OCI-LY7 (cell line): ENCODE results near the gene SPAG16. TPM values are rescaled to one million over a fixed set of nuclear protein-coding genes. Genes with fewer than 3 reads are reported as not detected.

Experiments
- BruUV-seq: library from RNA; stranded (reverse); fragments of 400-500 nt; replicated peaks from 2 replicates; lab custom pipeline; 2021; lab: Mats Ljungman, UMichigan
- CTCF ChIA-PET: fragments of 300-600 bp; sonication (Branson Sonifier 250); formaldehyde crosslinking; loops from one replicate; lab custom pipeline; 2022; ENCODE audit warnings: antibody characterized with exemption; ENCODE audit not compliant: unreplicated experiment; lab: Charles Lee
- POLR2A ChIA-PET: fragments of 300-600 bp; sonication (Branson Sonifier 250); formaldehyde crosslinking; loops from one replicate; lab custom pipeline; 2022; ENCODE audit warnings: antibody characterized with exemption; lab: Charles Lee
- DNase-seq: peaks from one replicate; pipeline ENCODE4 v3.0.0-alpha.2; 2015; ENCODE audit warnings: low spot score
- H2AFZ ChIP-seq: fragments of 200-600 bp; sonication (generic), shearing (Covaris generic); 2 replicates; pipeline ENCODE4 v1.6.1; 2014; ENCODE audit warnings: mild to moderate bottlenecking, antibody characterized with exemption, low read length, moderate library complexity
- H3K27ac ChIP-seq: fragments of 200-600 bp; sonication (generic); 2 replicates; pipeline ENCODE4 v1.5.1; 2014; ENCODE audit warnings: mixed run types, low read depth, mild to moderate bottlenecking, moderate library complexity, low read length, inconsistent platforms; ENCODE audit not compliant: poor library complexity, severe bottlenecking
- H3K36me3 ChIP-seq: fragments of 200-600 bp; sonication (generic); 2 replicates; pipeline ENCODE4 v1.6.1; 2014; ENCODE audit warnings: mild to moderate bottlenecking, antibody characterized with exemption, low read length, moderate library complexity, mixed read lengths; ENCODE audit not compliant: insufficient read depth
- H3K4me1 ChIP-seq: fragments of 200-600 bp; sonication (generic); 2 replicates; pipeline ENCODE4 v1.5.1; 2014; ENCODE audit warnings: mild to moderate bottlenecking, low read length; ENCODE audit not compliant: insufficient read depth, poor library complexity, severe bottlenecking
- H3K4me2 ChIP-seq: fragments of 200-600 bp; sonication (generic); 2 replicates; pipeline ENCODE4 v1.6.1; 2014; ENCODE audit warnings: mild to moderate bottlenecking, low read length
- H3K4me3 ChIP-seq: fragments of 200-600 bp; sonication (generic); 2 replicates; pipeline ENCODE4 v1.5.1; 2014; ENCODE audit warnings: mild to moderate bottlenecking, low read depth, low read length; ENCODE audit not compliant: poor library complexity, severe bottlenecking
- H3K79me2 ChIP-seq: fragments of 200-600 bp; sonication (generic); 2 replicates; pipeline ENCODE4 v1.6.1; 2016; ENCODE audit warnings: low read depth, mild to moderate bottlenecking, low read length, moderate library complexity, mixed read lengths; ENCODE audit not compliant: insufficient read depth
- H3K9me2 ChIP-seq: fragments of 200-600 bp; sonication (generic); 2 replicates; pipeline ENCODE4 v1.6.1; 2016; ENCODE audit warnings: mild to moderate bottlenecking, low read length, mixed read lengths; ENCODE audit not compliant: insufficient read depth
- H3K9me3 ChIP-seq: fragments of 200-600 bp; sonication (generic); 2 replicates; pipeline ENCODE4 v1.6.1; 2014; ENCODE audit warnings: mild to moderate bottlenecking, mixed run types, low read length, mixed read lengths
- H4K20me1 ChIP-seq: fragments of 200-600 bp; sonication (generic); 2 replicates; pipeline ENCODE4 v1.6.1; 2014; ENCODE audit warnings: mild to moderate bottlenecking, antibody characterized with exemption, low read length, moderate library complexity, mixed read lengths; ENCODE audit not compliant: insufficient read depth
- CTCF ChIP-seq: fragments of 200-600 bp; sonication (generic); conservative IDR thresholded peaks from 2 replicates; pipeline ENCODE4 v1.5.1; 2014; ENCODE audit warnings: mild to moderate bottlenecking, antibody characterized with exemption, low read length, moderate library complexity, mixed read lengths
- EZH2phosphoT487 ChIP-seq: fragments of 200-600 bp; sonication (generic); IDR thresholded peaks from 2 replicates; pipeline ENCODE4 v1.6.1; 2018; ENCODE audit warnings: low read depth, borderline replicate concordance, mild to moderate bottlenecking, mixed run types, antibody characterized with exemption, low read length, moderate library complexity, mixed read lengths
- intact Hi-C: fragments of 100-400 bp; cut with micrococcal nuclease; formaldehyde crosslinking; loops from one replicate; pipeline ENCODE4 v1.10.0; 2022; ENCODE audit not compliant: unreplicated experiment
- total RNA-seq, 2 experiments: library from RNA; depleted of rRNA in 1 of 2; stranded (reverse); fragments of >200 nt in 1 of 2; shearing (Covaris generic) in 1 of 2; gene quantifications; 2 replicates each; pipeline ENCODE4 v1.2.3, GENCODE V29; 2014 to 2022

The SPAG16 gene
- total RNA-seq, 2 experiments from 2014 or later, result 22.1 to 24.2 TPM

GRCh38 chr2:213443921-213444320 lies 159.7 kb downstream of the SPAG16 start:
- CTCF ChIA-PET, result no interaction called here
- POLR2A ChIA-PET, result no interaction called here
- H3K9me2 ChIP-seq, result no peaks in the 10 kb centered on the region
- H3K79me2 ChIP-seq, result no peaks in the 10 kb centered on the region
- no peaks in the 10 kb centered on the region for H3K36me3 ChIP-seq
- TF ChIP-seq EZH2phosphoT487, result no peak
- TF ChIP-seq CTCF, result no peak
- no peak overlapping the region for H3K4me3 ChIP-seq
- DNase-seq, result no peak
- H4K20me1 ChIP-seq, result no peaks in the 10 kb centered on the region
- H2AFZ ChIP-seq, result no peak overlapping the region
- intact Hi-C loops, result no loop called here
- no peaks in the 10 kb centered on the region for H3K4me1 ChIP-seq
- no peak overlapping the region for H3K27ac ChIP-seq
- H3K9me3 ChIP-seq, result no peaks in the 10 kb centered on the region
- no TSS peak for BruUV-seq
- H3K4me2 ChIP-seq, result no peak overlapping the region

GRCh38 chr2:213451542-213452239 lies 167.4 kb downstream of the SPAG16 start:
- BruUV-seq, result no TSS peak
- Histone ChIP-seq H2AFZ (no peak overlapping the region), H3K27ac (no peak overlapping the region), H3K4me1 (no peaks in the 10 kb centered on the region), H4K20me1 (no peaks in the 10 kb centered on the region), H3K4me2 (no peak overlapping the region), H3K36me3 (no peaks in the 10 kb centered on the region), H3K9me2 (no peaks in the 10 kb centered on the region), H3K79me2 (no peaks in the 10 kb centered on the region), H3K4me3 (no peak overlapping the region), H3K9me3 (no peaks in the 10 kb centered on the region)
- POLR2A ChIA-PET, result no interaction called here
- DNase-seq, result no peak
- intact Hi-C loops, result no loop called here
- CTCF ChIA-PET, result no interaction called here
- TF ChIP-seq EZH2phosphoT487 (no peak), CTCF (no peak)

- no TSS peak for BruUV-seq
- Histone ChIP-seq H3K4me1 (no peaks in the 10 kb centered on the region), H2AFZ (no peak overlapping the region), H3K27ac (no peak overlapping the region), H4K20me1 (no peaks in the 10 kb centered on the region), H3K9me3 (no peaks in the 10 kb centered on the region), H3K79me2 (no peaks in the 10 kb centered on the region), H3K4me3 (no peak overlapping the region), H3K9me2 (no peaks in the 10 kb centered on the region), H3K4me2 (no peak overlapping the region), H3K36me3 (no peaks in the 10 kb centered on the region)
- DNase-seq, result no peak
- intact Hi-C loops, result no loop called here
- TF ChIP-seq EZH2phosphoT487, result no peak
- TF ChIP-seq CTCF, result no peak
- CTCF ChIA-PET, result no interaction called here
- POLR2A ChIA-PET, result interaction anchor here (0.6 kb wide), 2 partner anchors 49 to 763 kb away, joined by 3 read pairs; no protein-coding TSS in a partner anchor
These were observed 171.2 kb downstream of the SPAG16 start for GRCh38 chr2:213455316-213456008.
